Colonic mucosa (tissue), 4 donors: ENCODE measurements around the gene SHPK. TPM values are rescaled to one million over a fixed set of nuclear protein-coding genes. Genes with fewer than 3 reads are reported as not detected.
"Not testable (repeated sequence)": the region's sequence is repeated elsewhere in the genome, so short reads cannot be mapped to it uniquely, and the experiment has no call there.

Source experiments
- DNase-seq: peaks from one replicate; pipeline ENCODE4 v3.0.0-alpha.2; 2020
- H3K27ac ChIP-seq: fragments of 200-600 bp; one replicate; pipeline ENCODE4 v1.8.0; 2021
- H3K27me3 ChIP-seq: fragments of 200-600 bp; one replicate; pipeline ENCODE4 v1.8.0; 2021
- H3K36me3 ChIP-seq: fragments of 200-600 bp; one replicate; pipeline ENCODE4 v1.8.0; 2021
- H3K4me1 ChIP-seq: fragments of 200-600 bp; one replicate; pipeline ENCODE4 v1.8.0; 2021; ENCODE audit warnings: mild to moderate bottlenecking
- H3K4me3 ChIP-seq: fragments of 200-600 bp; one replicate; pipeline ENCODE4 v1.8.0; 2021
- H3K9ac ChIP-seq, 2 donors: one replicate each; pipeline ENCODE4 v1.7.0; 2013; ENCODE audit warnings: control low read depth in 2 of 2, low read depth in 2 of 2, low read length in 2 of 2
- H3K9me3 ChIP-seq: fragments of 200-600 bp; one replicate; pipeline ENCODE4 v1.8.0; 2021
- CTCF ChIP-seq: fragments of 200-600 bp; IDR thresholded peaks from one replicate; pipeline ENCODE4 v1.8.0; 2022; ENCODE audit warnings: antibody characterized with exemption, mild to moderate bottlenecking
- intact Hi-C: fragments of 100-400 bp; cut with DNase I; formaldehyde crosslinking; loops from one replicate; pipeline ENCODE4 v1.14.1; 2022
- total RNA-seq, 2 donors: library from RNA; stranded (reverse); fragmentation: NEBNext Ultra II Directional in 1 of 2; extraction: Animal tissue kit (Norgen Biotek cat#: 25700) in 1 of 2; gene quantifications; one replicate each; pipeline ENCODE4 v1.2.1, GENCODE V29; 2021
- donor health status: healthy.
- donor health status: DM: no; HTN: no; CAD: no.
- donor health status: DM: no; HTN: no; CAD: no.

Gene SHPK
- total RNA-seq, 2 donors from 2014 or later: 21.5 to 23.5 TPM

DNA sequence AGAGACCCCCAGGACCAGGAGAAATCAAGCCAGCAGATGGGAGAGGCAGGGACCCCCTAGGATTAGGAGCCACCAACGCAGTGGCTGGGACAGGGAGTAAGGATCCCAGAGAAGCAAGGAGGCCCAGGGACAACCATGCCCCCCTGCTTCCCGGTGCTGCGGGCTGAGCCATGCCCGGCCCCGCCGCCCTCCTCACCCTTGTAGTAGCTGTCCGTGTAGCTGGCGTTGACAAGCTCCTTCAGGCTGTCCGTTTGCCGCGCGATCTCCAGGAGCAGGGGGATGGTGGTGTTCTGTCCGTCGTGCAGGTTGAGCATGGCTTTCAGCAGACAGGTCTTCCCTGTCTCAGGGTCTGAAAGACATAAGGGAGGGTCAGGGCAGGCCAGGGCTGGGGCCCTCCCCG lies 45.3 kb downstream of the SHPK start:
- H3K9ac ChIP-seq: no peak overlapping the region

GRCh38 chr17:3590231-3590630 lies 45.8 kb downstream of the SHPK start:
- Histone ChIP-seq H3K4me1 (no peaks in the 10 kb centered on the region), H3K27ac (no peak overlapping the region), H3K4me3 (no peak overlapping the region), H3K9me3 (no peaks in the 10 kb centered on the region), H3K27me3 (no peaks in the 10 kb centered on the region), H3K9ac (no peak overlapping the region), H3K36me3 (no peaks in the 10 kb centered on the region)
- intact Hi-C loops: no loop called here
- no peak for DNase-seq
- TF ChIP-seq CTCF: no peak

More for the DNA sequence above, 45.3 kb downstream of the SHPK start:
- no peaks in the 10 kb centered on the region for H3K9me3 ChIP-seq
- no peak overlapping the region for H3K4me3 ChIP-seq
- intact Hi-C loops: no loop called here
- DNase-seq: no peak
- H3K27ac ChIP-seq: no peak overlapping the region
- no peaks in the 10 kb centered on the region for H3K4me1 ChIP-seq
- no peaks in the 10 kb centered on the region for H3K36me3 ChIP-seq
- no peak for TF ChIP-seq CTCF
- no peaks in the 10 kb centered on the region for H3K27me3 ChIP-seq

GRCh38 chr17:3589784-3590183 lies 46.3 kb downstream of the SHPK start:
- no peaks in the 10 kb centered on the region for H3K27me3 ChIP-seq
- H3K36me3 ChIP-seq: no peaks in the 10 kb centered on the region
- intact Hi-C loops: no loop called here
- no peak for TF ChIP-seq CTCF
- H3K4me1 ChIP-seq: no peaks in the 10 kb centered on the region
- H3K27ac ChIP-seq: no peak overlapping the region
- H3K4me3 ChIP-seq: no peak overlapping the region
- DNase-seq: no peak
- no peak overlapping the region for H3K9ac ChIP-seq
- H3K9me3 ChIP-seq: no peaks in the 10 kb centered on the region

GRCh38 chr17:3585826-3586225 lies 50.2 kb downstream of the SHPK start:
- Histone ChIP-seq H3K27ac (no peak overlapping the region), H3K9ac (no peak overlapping the region), H3K9me3 (no peaks in the 10 kb centered on the region), H3K4me3 (no peak overlapping the region), H3K36me3 (no peaks in the 10 kb centered on the region), H3K27me3 (no peaks in the 10 kb centered on the region), H3K4me1 (no peaks in the 10 kb centered on the region)
- intact Hi-C loops: no loop called here
- DNase-seq: no peak
- TF ChIP-seq CTCF: no peak

- H3K9ac ChIP-seq: no peak overlapping the region
- H3K4me1 ChIP-seq: no peaks in the 10 kb centered on the region
- no peaks in the 10 kb centered on the region for H3K27me3 ChIP-seq
- intact Hi-C loops: no loop called here
- no peak overlapping the region for H3K27ac ChIP-seq
- no peak for TF ChIP-seq CTCF
- DNase-seq: no peak
- H3K4me3 ChIP-seq: no peak overlapping the region
- H3K9me3 ChIP-seq: no peaks in the 10 kb centered on the region
- H3K36me3 ChIP-seq: no peaks in the 10 kb centered on the region
Measured at GRCh38 chr17:3583456-3583855, 52.6 kb downstream of the SHPK start.

DNA sequence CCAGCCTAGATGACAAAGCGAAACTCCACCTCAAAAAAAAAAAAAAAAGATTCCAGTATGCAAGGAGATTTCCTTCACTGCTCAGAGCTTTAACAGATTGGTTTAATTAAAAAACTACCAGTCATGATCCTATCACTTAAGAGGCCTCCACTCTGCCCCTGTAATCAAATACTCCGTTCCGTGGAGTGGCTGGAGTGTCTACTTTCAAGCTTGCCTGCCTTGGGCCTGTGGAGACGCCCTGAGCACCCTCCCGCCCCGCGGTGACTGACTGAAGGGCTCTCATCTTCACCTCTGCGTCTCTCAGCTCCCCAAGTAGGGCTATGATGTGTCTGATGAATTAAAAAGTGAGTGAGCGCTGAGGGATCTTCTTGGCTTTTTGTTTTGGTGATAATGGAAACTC lies 53.1 kb downstream of the SHPK start:
- TF ChIP-seq CTCF: no peak
- no peaks in the 10 kb centered on the region for H3K36me3 ChIP-seq

DNA sequence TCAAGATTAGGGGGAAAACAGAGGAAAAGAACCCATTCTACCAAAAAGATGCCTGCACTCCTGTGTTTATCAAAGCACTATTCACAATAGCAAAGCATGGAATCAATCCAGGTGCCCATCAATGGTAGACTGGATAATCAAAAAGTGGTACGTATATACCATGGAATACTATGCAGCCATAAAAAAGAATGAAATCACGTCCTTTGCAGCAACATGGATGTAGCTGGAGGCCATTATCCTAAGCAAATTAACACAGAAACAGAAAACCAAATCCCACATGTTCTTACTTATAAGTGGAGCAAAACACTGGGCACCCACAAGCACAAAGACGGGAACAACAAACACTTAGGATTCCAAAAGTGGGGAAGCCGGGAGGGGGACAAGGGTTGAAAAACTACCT lies 57.4 kb downstream of the SHPK start:
- H3K4me1 ChIP-seq, H3K9ac ChIP-seq, intact Hi-C loops, DNase-seq, H3K27ac ChIP-seq, H3K4me3 ChIP-seq, H3K36me3 ChIP-seq, H3K9me3 ChIP-seq, H3K27me3 ChIP-seq: not testable (repeated sequence)

More for the DNA sequence above, 53.1 kb downstream of the SHPK start:
- Histone ChIP-seq H3K9me3 (no peaks in the 10 kb centered on the region), H3K4me3 (no peak overlapping the region), H3K27ac (no peak overlapping the region), H3K4me1 (no peaks in the 10 kb centered on the region), H3K27me3 (no peaks in the 10 kb centered on the region), H3K9ac (no peak overlapping the region)
- intact Hi-C loops: no loop called here
- no peak for DNase-seq
